ENCODE results near the gene PON1.

The PON1 gene

GRCh38 chr7:95319570-95319969 lies 4.8 kb downstream of the PON1 start:
- no peak overlapping the region for H3K27ac ChIP-seq (ENCODE audit: poor library complexity, severe bottlenecking)
- DNase-seq (ENCODE audit: low spot score) (no peak), ATAC-seq (ENCODE audit: low read depth) (no peak)
- H3K27me3 ChIP-seq (ENCODE audit: insufficient read depth, poor library complexity, severe bottlenecking): peaks cover 5% of the 10 kb centered on the region
- TF ChIP-seq CTCF (IDR thresholded peaks at IDR 0.05; ENCODE audit: poor library complexity, severe bottlenecking): no peak
- no peak overlapping the region for H3K4me3 ChIP-seq (ENCODE audit: severe bottlenecking)
- no peaks in the 10 kb centered on the region for H3K4me1 ChIP-seq (ENCODE audit: insufficient read depth, poor library complexity, severe bottlenecking)
- H3K9me3 ChIP-seq (ENCODE audit: severe bottlenecking): no peaks in the 10 kb centered on the region
- no peaks in the 10 kb centered on the region for H3K36me3 ChIP-seq (ENCODE audit: low read depth)

GRCh38 chr7:95318501-95319100 lies 5.7 kb downstream of the PON1 start:
- Histone ChIP-seq H3K4me3 (ENCODE audit: severe bottlenecking) (no peak overlapping the region), H3K4me1 (ENCODE audit: insufficient read depth, poor library complexity, severe bottlenecking) (no peaks in the 10 kb centered on the region), H3K9me3 (ENCODE audit: severe bottlenecking) (no peaks in the 10 kb centered on the region), H3K27ac (ENCODE audit: poor library complexity, severe bottlenecking) (no peak overlapping the region), H3K36me3 (ENCODE audit: low read depth) (no peaks in the 10 kb centered on the region), H3K27me3 (ENCODE audit: insufficient read depth, poor library complexity, severe bottlenecking) (no peaks in the 10 kb centered on the region)
- TF ChIP-seq CTCF (IDR thresholded peaks at IDR 0.05; ENCODE audit: poor library complexity, severe bottlenecking): no peak
- no peak for ATAC-seq (ENCODE audit: low read depth)
- DNase-seq (ENCODE audit: low spot score): no peak

GRCh38 chr7:95317966-95318365 lies 6.4 kb downstream of the PON1 start:
- ATAC-seq (ENCODE audit: low read depth) (no peak), DNase-seq (ENCODE audit: low spot score) (no peak)
- H3K36me3 ChIP-seq (ENCODE audit: low read depth): no peaks in the 10 kb centered on the region
- H3K4me1 ChIP-seq (ENCODE audit: insufficient read depth, poor library complexity, severe bottlenecking): no peaks in the 10 kb centered on the region
- H3K27me3 ChIP-seq (ENCODE audit: insufficient read depth, poor library complexity, severe bottlenecking): no peaks in the 10 kb centered on the region
- H3K27ac ChIP-seq (ENCODE audit: poor library complexity, severe bottlenecking): no peak overlapping the region
- no peak for TF ChIP-seq CTCF (IDR thresholded peaks at IDR 0.05; ENCODE audit: poor library complexity, severe bottlenecking)
- H3K9me3 ChIP-seq (ENCODE audit: severe bottlenecking): no peaks in the 10 kb centered on the region
- no peak overlapping the region for H3K4me3 ChIP-seq (ENCODE audit: severe bottlenecking)

- no peak for DNase-seq (ENCODE audit: low spot score)
- no peak for TF ChIP-seq CTCF (IDR thresholded peaks at IDR 0.05; ENCODE audit: poor library complexity, severe bottlenecking)
Measured at GRCh38 chr7:95317546-95317945, 6.8 kb downstream of the PON1 start.

GRCh38 chr7:95316588-95316987 lies 7.7 kb downstream of the PON1 start:
- Histone ChIP-seq H3K4me3 (ENCODE audit: severe bottlenecking) (no peak overlapping the region), H3K36me3 (ENCODE audit: low read depth) (no peaks in the 10 kb centered on the region), H3K27ac (ENCODE audit: poor library complexity, severe bottlenecking) (no peak overlapping the region), H3K4me1 (ENCODE audit: insufficient read depth, poor library complexity, severe bottlenecking) (no peaks in the 10 kb centered on the region), H3K9me3 (ENCODE audit: severe bottlenecking) (no peaks in the 10 kb centered on the region), H3K27me3 (ENCODE audit: insufficient read depth, poor library complexity, severe bottlenecking) (no peaks in the 10 kb centered on the region)
- no peak for DNase-seq (ENCODE audit: low spot score)
- ATAC-seq (ENCODE audit: low read depth): no peak
- no peak for TF ChIP-seq CTCF (IDR thresholded peaks at IDR 0.05; ENCODE audit: poor library complexity, severe bottlenecking)

More at GRCh38 chr7:95317546-95317945, 6.8 kb downstream of the PON1 start:
- Histone ChIP-seq H3K27ac (ENCODE audit: poor library complexity, severe bottlenecking) (no peak overlapping the region), H3K4me1 (ENCODE audit: insufficient read depth, poor library complexity, severe bottlenecking) (no peaks in the 10 kb centered on the region), H3K9me3 (ENCODE audit: severe bottlenecking) (no peaks in the 10 kb centered on the region), H3K36me3 (ENCODE audit: low read depth) (no peaks in the 10 kb centered on the region), H3K4me3 (ENCODE audit: severe bottlenecking) (no peak overlapping the region), H3K27me3 (ENCODE audit: insufficient read depth, poor library complexity, severe bottlenecking) (no peaks in the 10 kb centered on the region)
- ATAC-seq (ENCODE audit: low read depth): no peak
